EH (cell line): ENCODE data around the gene PIGB.
A peak's percentile ranks its signal among the peaks of the same experiment; 100 is the strongest.
"Not testable (repeated sequence)": the region's sequence is repeated elsewhere in the genome, so short reads cannot be mapped to it uniquely, and the experiment has no call there.

Experiments
- DNase-seq: peaks from one replicate; pipeline ENCODE4 v3.0.0-alpha.2; 2015; ENCODE audit warnings: low read depth

Gene PIGB

GRCh38 chr15:55302801-55303200 is 16.2 kb upstream of the PIGB start:
- DNase-seq = not testable (repeated sequence)

GRCh38 chr15:55319537-55320237 is 665 bp downstream of the PIGB start:
- peak; percentile 14 for DNase-seq

GRCh38 chr15:55320238-55320550 is 1.2 kb downstream of the PIGB start:
- DNase-seq = no peak

GRCh38 chr15:55320963-55321362 is 1.9 kb downstream of the PIGB start:
- no peak for DNase-seq

- DNase-seq = no peak
Measured at GRCh38 chr15:55322467-55322866, 3.4 kb downstream of the PIGB start.

- no peak for DNase-seq
Measured at GRCh38 chr15:55327387-55327786, 8.4 kb downstream of the PIGB start.

- no peak for DNase-seq
Measured at GRCh38 chr15:55334371-55334770, 15.3 kb downstream of the PIGB start.

GRCh38 chr15:55334997-55335396 is 16.0 kb downstream of the PIGB start:
- no peak for DNase-seq

- DNase-seq = no peak
Measured at GRCh38 chr15:55337160-55337559, 18.1 kb downstream of the PIGB start.

GRCh38 chr15:55343168-55343567 is 24.1 kb downstream of the PIGB start:
- DNase-seq = peak; percentile 47

- DNase-seq = peak; percentile 71
Measured at GRCh38 chr15:55344206-55344605, 25.2 kb downstream of the PIGB start.

- DNase-seq = no peak
Measured at GRCh38 chr15:55348281-55348778, 29.3 kb downstream of the PIGB start.

GRCh38 chr15:55349282-55349681 is 30.3 kb downstream of the PIGB start:
- no peak for DNase-seq

GRCh38 chr15:55353025-55353424 is 34.0 kb downstream of the PIGB start:
- DNase-seq = no peak

GRCh38 chr15:55356985-55357585 is 38.1 kb downstream of the PIGB start:
- DNase-seq = no peak

GRCh38 chr15:55357774-55358173 is 38.8 kb downstream of the PIGB start:
- DNase-seq = peak; percentile 70

- no peak for DNase-seq
Measured at GRCh38 chr15:55358471-55358870, 39.4 kb downstream of the PIGB start.

- DNase-seq = no peak
Measured at GRCh38 chr15:55360256-55360655, 41.2 kb downstream of the PIGB start.

GRCh38 chr15:55361048-55361447 is 42.0 kb downstream of the PIGB start:
- DNase-seq = no peak

- no peak for DNase-seq
Measured at GRCh38 chr15:55362641-55363040, 43.6 kb downstream of the PIGB start.

- DNase-seq = no peak
Measured at GRCh38 chr15:55366981-55367380, 48.0 kb downstream of the PIGB start.

GRCh38 chr15:55372701-55373440 is 53.8 kb downstream of the PIGB start:
- peak; percentile 3 for DNase-seq

- no peak for DNase-seq
Measured at GRCh38 chr15:55379095-55379494, 60.1 kb downstream of the PIGB start.
